Activated CD4-positive, alpha-beta memory T cell treated with anti-CD3 and anti-CD28 coated beads for 36 hours (primary cell): ENCODE data around the gene TMEM52. TPM values are rescaled to one million over a fixed set of nuclear protein-coding genes. Genes with fewer than 3 reads are reported as not detected.

Experiments
- CTCF ChIA-PET: fragments of 350-600 bp; sonication (Branson Sonifier 250); formaldehyde crosslinking; loops from one replicate; lab custom pipeline; 2021; ENCODE audit warnings: antibody characterized with exemption, inconsistent platforms; lab: Charles Lee
- POLR2A ChIA-PET: fragments of 350-600 bp; sonication (Branson Sonifier 250); formaldehyde crosslinking; loops from one replicate; lab custom pipeline; 2021; ENCODE audit warnings: antibody characterized with exemption; lab: Charles Lee
- DNase-seq: peaks from one replicate; pipeline ENCODE4 v3.0.0-alpha.2; 2020
- H3K27ac Mint-ChIP-seq: one replicate; pipeline ENCODE4 v1.8.0; 2021; ENCODE audit warnings: mixed read lengths
- H3K27me3 Mint-ChIP-seq: one replicate; pipeline ENCODE4 v1.8.0; 2021; ENCODE audit warnings: mixed read lengths
- H3K36me3 Mint-ChIP-seq: one replicate; pipeline ENCODE4 v1.8.0; 2021; ENCODE audit warnings: mixed read lengths
- H3K4me1 Mint-ChIP-seq: one replicate; pipeline ENCODE4 v1.8.0; 2021; ENCODE audit warnings: low read depth, mixed read lengths
- H3K4me3 Mint-ChIP-seq: one replicate; pipeline ENCODE4 v1.8.0; 2021; ENCODE audit warnings: mild to moderate bottlenecking, mixed read lengths
- H3K9me3 Mint-ChIP-seq: one replicate; pipeline ENCODE4 v1.8.0; 2021; ENCODE audit warnings: mixed read lengths
- intact Hi-C: fragments of 100-400 bp; cut with micrococcal nuclease; formaldehyde crosslinking; loops from one replicate; pipeline ENCODE4 v1.15.1; 2023
- total RNA-seq, 2 experiments: library from RNA; stranded (reverse); gene quantifications; one replicate each; pipeline ENCODE4 v1.2.3, GENCODE V29; 2021

Gene TMEM52
- total RNA-seq, 2 experiments from 2014 or later = 0.33 to 0.34 TPM

DNA sequence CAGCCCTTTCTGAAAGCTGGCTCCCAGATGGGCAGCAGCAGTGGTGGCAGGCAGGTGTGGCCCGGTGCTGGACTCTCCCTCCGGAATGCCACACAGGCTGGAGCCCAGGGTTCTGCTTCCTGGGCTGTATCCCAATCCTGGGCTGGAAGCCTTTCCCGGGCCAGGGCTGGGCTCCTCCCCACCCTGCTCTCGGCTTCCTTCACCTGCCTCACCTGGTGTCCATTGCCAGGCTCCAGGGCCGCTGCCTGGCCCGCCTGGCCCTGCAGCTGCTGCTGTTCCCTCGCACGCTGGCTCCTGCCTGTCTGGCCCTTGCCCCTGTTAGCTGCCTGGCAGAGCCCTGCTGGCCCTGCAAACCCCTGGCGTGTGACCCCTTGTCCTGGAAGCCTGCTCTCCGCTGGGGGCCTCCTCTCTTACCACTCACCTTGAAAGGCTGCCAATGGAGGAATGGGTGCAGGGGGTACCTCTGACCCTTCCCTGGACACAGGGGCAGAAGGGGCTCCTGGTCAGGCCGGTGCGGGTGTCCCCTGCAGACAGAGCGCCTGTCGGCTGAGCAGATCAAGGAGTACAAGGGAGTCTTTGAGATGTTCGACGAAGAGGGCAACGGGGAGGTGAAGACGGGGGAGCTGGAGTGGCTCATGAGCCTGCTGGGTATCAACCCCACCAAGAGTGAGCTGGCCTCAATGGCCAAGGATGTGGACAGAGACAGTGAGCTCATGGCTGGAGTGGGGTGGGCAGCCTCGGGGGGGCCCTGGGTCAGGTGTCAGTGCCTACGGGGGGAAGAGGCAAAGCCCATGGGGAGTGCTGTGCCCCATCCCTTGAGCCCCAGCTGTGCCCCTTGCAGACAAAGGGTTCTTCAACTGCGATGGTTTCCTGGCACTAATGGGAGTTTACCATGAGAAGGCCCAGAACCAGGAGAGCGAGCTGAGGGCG is 2.9 kb downstream of the TMEM52 start:
- DNase-seq = no peak
- Mint-ChIP-seq H3K9me3 (no peaks in the 10 kb centered on the region), H3K4me3 (no peak overlapping the region), H3K27ac (no peak overlapping the region), H3K27me3 (peaks cover 1% of the 10 kb centered on the region), H3K36me3 (no peaks in the 10 kb centered on the region), H3K4me1 (peaks cover 2% of the 10 kb centered on the region)
- ChIA-PET POLR2A (no interaction called here), CTCF (interaction anchor here (1.1 kb wide), 1 partner anchor 129 kb away, joined by 3 read pairs; no protein-coding TSS in a partner anchor)
- intact Hi-C loops = loop anchor here (10.0 kb wide), 2 partner anchors 379 to 499 kb away; partner anchors contain the start of gene PEX10

DNA sequence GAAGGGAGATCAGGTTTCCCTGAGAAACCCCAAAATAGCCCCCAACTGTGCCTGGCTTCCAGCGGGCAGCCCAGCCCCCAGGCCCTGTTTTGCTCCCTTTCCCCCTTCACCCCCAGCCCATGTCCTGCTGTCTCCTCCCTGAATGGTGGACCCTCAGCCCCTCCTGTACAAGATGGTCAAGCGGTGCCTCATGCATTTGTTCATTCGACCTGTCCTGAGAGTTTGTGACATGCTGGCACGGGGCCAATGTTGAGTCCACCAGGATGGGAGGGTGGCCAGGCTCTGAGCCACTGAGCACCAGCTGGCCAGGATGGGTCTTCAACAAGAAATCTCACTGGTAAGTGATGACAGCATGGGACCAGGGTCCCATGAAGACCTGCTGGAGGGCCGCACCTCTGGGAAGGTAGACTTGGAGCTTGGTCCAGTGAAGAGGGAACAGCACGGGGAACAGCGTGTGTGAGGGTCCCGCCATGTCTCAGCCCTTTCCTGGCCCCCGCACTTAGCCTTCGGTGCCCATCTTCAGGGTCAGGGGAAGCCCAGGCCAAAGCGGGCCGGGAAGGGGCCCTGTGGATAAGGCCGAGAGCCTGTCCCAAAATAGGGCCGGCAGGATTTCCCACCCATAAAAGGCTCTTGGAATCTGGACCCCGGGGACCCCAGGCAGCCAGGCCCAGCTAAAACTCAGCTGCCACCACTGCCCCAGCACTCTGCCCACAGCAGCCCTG is 3.9 kb downstream of the TMEM52 start, which contains the start of gene CALML6:
Gene CALML6 (plus strand): TSS at position 290 of the 722 bp plus-strand sequence. CDS start 21 bp downstream, at position 311.
- H3K36me3 Mint-ChIP-seq = no peaks in the 10 kb centered on the region
- no peak within 1 kb of the TSS for H3K27ac Mint-ChIP-seq
- H3K4me3 Mint-ChIP-seq = no peak within 1 kb of the TSS
- H3K9me3 Mint-ChIP-seq = no peaks in the 10 kb centered on the region
- no peak for DNase-seq
- H3K4me1 Mint-ChIP-seq = peaks cover 4% of the 10 kb centered on the region
- intact Hi-C loops = loop anchor here (10.0 kb wide), 2 partner anchors 380 to 500 kb away; partner anchors contain the start of gene PEX10
- ChIA-PET POLR2A (no interaction called here), CTCF (no interaction called here)
- peaks cover 1% of the 10 kb centered on the region for H3K27me3 Mint-ChIP-seq

DNA sequence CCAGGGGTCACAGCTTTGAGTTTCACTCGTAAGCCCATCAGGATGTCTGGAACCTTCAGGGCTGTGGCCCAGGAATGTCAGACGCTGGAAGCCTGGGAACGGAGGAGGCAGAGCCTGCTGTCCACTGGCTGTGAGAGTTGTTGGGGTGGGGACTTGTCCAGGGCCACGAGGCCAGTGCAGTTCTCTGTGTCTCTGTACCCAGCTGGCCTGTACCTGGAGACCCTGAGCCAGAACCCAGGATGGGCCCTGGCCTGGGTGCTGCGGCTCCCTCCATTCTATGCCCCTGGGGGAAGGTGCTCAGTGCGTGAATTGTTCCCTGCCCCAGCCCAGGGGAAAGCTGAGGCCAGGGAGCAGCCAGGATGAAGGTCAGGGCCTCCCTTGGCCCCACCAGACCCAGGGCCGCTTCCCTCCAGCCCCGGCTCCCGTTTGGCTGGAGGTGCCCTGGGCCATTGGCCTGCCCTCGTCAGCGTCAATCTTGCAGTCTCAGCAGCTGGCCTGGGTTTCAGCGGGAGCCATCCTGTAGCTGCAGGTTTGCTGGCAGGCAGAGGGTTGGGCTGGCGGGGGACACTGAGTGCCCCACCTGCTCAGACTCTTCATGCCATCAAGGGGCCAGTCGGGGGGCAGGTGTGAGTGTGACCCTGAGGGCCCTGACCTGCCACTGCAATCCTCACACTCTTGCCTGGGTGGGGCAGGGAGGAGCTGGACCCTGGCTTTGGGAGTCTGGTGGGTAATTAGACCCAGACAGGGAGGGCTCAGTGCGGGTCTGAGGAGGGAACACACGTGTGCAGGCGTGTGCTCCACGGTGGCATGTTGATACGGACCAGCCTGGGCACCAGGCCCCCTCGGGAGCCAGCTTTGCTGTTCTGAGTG is 4.7 kb downstream of the TMEM52 start:
- intact Hi-C loops = loop anchor here (10.0 kb wide), 2 partner anchors 380 to 500 kb away; partner anchors contain the start of gene PEX10
- DNase-seq = no peak
- no peak overlapping the region for H3K27ac Mint-ChIP-seq
- ChIA-PET POLR2A (no interaction called here), CTCF (no interaction called here)
- no peaks in the 10 kb centered on the region for H3K36me3 Mint-ChIP-seq
- peaks cover 1% of the 10 kb centered on the region for H3K27me3 Mint-ChIP-seq
- H3K4me3 Mint-ChIP-seq = no peak overlapping the region
- peaks cover 6% of the 10 kb centered on the region for H3K4me1 Mint-ChIP-seq
- no peaks in the 10 kb centered on the region for H3K9me3 Mint-ChIP-seq

DNA sequence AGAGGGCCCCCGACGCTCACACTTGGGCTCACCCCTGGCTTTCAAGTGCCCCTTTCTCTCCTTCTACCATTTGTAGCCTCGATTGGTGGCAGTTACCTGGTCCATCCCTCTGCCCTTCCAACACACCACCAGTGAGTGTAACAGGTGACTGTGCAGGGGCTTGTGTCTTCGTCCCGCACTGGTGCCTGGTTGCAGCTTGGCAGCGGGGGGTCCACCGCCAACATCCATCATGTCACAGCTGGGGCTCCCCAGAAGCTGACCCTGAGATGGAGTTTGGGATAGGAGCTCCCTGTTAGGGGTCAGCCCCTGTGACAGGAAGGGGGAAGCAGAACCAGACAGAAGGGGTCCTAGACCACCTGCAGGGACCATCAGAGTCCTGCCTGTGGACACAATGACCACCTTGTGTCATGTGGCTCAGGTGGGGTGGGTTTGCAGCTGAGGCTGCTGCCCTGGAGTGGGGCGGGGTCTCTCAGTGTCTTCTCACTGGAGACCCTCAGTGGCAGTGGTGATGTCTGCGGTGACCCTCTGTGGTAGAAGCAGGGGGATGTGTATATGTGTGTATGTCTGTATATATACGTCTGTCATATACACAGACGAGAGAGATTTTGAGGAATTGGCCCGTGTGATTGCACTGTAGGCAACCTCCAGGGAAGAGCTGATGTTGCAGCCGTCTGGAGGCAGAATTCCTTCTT is 7.6 kb downstream of the TMEM52 start:
- no peak overlapping the region for H3K27ac Mint-ChIP-seq
- DNase-seq = no peak
- no peak overlapping the region for H3K4me3 Mint-ChIP-seq
- H3K4me1 Mint-ChIP-seq = peaks cover 6% of the 10 kb centered on the region
- no peaks in the 10 kb centered on the region for H3K36me3 Mint-ChIP-seq
- POLR2A ChIA-PET = no interaction called here
- peaks cover 1% of the 10 kb centered on the region for H3K27me3 Mint-ChIP-seq
- H3K9me3 Mint-ChIP-seq = no peaks in the 10 kb centered on the region
- CTCF ChIA-PET = no interaction called here
- intact Hi-C loops = loop anchor here (10.0 kb wide), 2 partner anchors 383 to 503 kb away; partner anchors contain the start of gene PEX10

DNA sequence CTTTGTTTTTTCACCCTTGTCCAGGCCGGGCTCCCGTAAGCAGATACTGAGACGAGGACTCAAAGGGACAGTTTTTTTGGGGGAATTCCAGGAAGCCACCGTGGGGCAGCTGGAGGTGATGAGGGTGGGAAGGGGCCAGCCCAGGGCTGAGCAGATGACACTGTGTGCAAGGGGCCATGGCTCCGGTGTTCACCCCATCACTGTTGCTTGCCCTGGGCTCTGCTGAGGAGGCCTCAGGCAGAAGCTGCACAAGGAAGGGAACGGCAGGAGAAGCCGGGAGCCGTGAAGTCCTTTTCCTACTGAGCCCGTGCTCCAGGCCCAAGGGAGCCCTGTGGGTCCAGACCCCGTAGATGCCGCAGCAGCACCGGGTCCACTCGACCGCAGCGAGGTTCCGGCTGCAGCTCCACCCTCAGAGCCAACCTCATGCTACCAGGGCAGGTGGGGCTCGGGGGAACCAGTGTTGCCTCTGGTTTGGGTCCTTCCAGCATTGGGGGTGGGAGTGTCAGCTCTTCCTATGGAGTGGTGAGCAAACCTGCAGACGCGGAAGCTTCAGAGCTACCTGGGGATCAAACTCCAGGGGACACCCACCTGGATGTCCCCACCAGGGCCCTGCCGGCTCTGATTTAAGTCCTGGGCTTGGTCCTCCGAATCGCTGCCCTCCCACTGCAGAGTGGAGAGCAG is 8.3 kb downstream of the TMEM52 start:
- CTCF ChIA-PET = no interaction called here
- Mint-ChIP-seq H3K9me3 (no peaks in the 10 kb centered on the region), H3K36me3 (no peaks in the 10 kb centered on the region), H3K4me1 (peaks cover 10% of the 10 kb centered on the region), H3K27me3 (peaks cover 1% of the 10 kb centered on the region), H3K27ac (no peak overlapping the region), H3K4me3 (no peak overlapping the region)
- DNase-seq = no peak
- intact Hi-C loops = loop anchor here (10.0 kb wide), 2 partner anchors 384 to 504 kb away; partner anchors contain the start of gene PEX10
- POLR2A ChIA-PET = no interaction called here

DNA sequence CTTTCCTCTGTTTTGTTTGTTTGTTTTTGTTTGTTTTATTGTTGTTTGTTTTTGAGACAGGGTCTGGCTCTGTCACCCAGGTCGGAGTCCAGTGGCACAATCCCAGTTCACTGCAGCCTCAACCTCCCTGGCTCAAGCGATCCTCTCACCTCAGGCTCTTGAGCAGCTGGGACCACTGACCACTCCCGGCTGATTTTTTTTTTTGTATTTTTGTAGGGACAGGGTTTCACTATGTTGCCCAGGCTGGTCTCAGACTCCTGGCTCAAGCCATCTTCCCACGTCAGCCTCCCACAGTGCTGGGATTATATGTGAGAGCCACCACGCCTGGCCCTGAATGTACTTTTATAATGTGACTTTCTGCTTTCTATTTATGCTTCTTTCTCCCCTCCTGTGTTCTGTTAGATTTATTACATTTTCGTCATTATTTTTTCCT is 9.0 kb downstream of the TMEM52 start:
- no peak for DNase-seq
- H3K9me3 Mint-ChIP-seq = no peaks in the 10 kb centered on the region
- H3K4me1 Mint-ChIP-seq = peaks cover 10% of the 10 kb centered on the region
- POLR2A ChIA-PET = interaction anchor here (0.8 to 2.0 kb wide), 4 partner anchors 86 to 134 kb away, joined by 3 to 6 read pairs (median 4); no protein-coding TSS in a partner anchor
- peak overlapping the region; percentile 58 for H3K27ac Mint-ChIP-seq
- H3K4me3 Mint-ChIP-seq = peak overlapping the region; percentile 78
- no peaks in the 10 kb centered on the region for H3K36me3 Mint-ChIP-seq
- CTCF ChIA-PET = interaction anchor here (0.6 to 2.4 kb wide), 5 partner anchors 85 to 137 kb away, joined by 3 to 24 read pairs (median 4); no protein-coding TSS in a partner anchor
- intact Hi-C loops = loop anchor here (10.0 kb wide), 2 partner anchors 385 to 505 kb away; partner anchors contain the start of gene PEX10
- H3K27me3 Mint-ChIP-seq = peaks cover under 1% of the 10 kb centered on the region

DNA sequence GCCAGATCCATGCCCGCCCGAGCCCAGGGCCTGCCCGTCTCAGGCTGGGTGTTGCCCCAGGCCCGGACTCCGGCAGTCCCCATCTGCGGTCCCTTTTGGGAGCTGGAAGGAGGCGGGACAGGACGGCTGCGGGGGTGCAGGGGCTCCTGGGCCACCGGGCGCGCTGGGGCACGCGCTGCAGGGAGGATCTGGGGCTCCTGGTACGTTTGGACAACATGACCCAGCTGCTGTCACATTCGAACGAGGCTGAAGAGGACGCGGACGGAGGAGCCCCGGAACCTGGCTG is 10.6 kb downstream of the TMEM52 start:
- Mint-ChIP-seq H3K9me3 (no peaks in the 10 kb centered on the region), H3K27me3 (no peaks in the 10 kb centered on the region), H3K27ac (peak overlapping the region; percentile 23), H3K4me1 (peaks cover 10% of the 10 kb centered on the region), H3K36me3 (no peaks in the 10 kb centered on the region), H3K4me3 (peak overlapping the region; percentile 65)
- intact Hi-C loops = loop anchor here (2.0 kb wide), 2 partner anchors 18 to 130 kb away; partner anchors contain the start of genes GNB1 and NADK
- ChIA-PET POLR2A (interaction anchor here (1.0 to 2.0 kb wide), 6 partner anchors 11 to 184 kb away, joined by 3 to 6 read pairs (median 5); partner anchors contain the start of gene CDK11A), CTCF (interaction anchor here (0.6 to 4.3 kb wide), 22 partner anchors 9 to 446 kb away, joined by 3 to 39 read pairs (median 5); partner anchors contain the start of gene CDK11A)
- DNase-seq = no peak

DNA sequence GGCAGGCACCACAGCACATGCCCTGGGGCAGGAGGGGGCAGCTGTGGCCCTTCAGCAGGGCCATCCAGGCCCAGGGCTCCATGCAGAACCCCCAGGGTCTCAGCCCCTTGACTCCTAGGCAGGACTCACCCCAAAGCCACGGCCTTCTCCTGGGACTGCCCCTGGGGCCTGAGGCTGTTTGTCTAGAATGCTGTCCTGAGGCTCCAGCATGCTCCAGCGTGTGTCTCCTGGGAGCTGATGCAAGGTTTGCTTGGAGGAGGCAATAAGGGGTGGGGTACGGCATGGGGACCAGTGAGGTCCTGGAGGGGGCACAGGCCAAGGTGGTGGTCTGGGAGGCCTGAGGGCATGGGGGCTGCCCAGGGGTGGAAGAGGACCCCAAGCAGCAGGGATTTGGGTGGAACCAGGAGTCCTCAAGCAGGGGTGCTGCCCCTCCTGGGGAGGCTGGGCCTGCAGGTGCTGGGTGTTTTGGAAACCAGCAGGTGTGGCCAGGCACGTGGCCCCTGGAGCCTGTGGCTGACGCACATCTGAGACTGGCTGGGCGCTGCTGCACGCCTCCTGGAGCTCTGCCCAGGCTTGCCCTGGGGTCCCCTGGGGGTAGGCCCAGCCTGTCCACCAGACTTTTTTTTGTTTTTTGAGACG is 11.9 kb downstream of the TMEM52 start:
- Mint-ChIP-seq H3K36me3 (no peaks in the 10 kb centered on the region), H3K9me3 (no peaks in the 10 kb centered on the region), H3K4me1 (peaks cover 10% of the 10 kb centered on the region), H3K27me3 (no peaks in the 10 kb centered on the region), H3K27ac (no peak overlapping the region), H3K4me3 (no peak overlapping the region)
- intact Hi-C loops = no loop called here
- DNase-seq = no peak
- POLR2A ChIA-PET = interaction anchor here (1.1 kb wide), 1 partner anchor 99 kb away, joined by 3 read pairs; no protein-coding TSS in a partner anchor
- CTCF ChIA-PET = interaction anchor here (0.6 to 4.3 kb wide), 6 partner anchors 9 to 573 kb away, joined by 3 to 39 read pairs (median 10); partner anchors contain the start of gene NADK

DNA sequence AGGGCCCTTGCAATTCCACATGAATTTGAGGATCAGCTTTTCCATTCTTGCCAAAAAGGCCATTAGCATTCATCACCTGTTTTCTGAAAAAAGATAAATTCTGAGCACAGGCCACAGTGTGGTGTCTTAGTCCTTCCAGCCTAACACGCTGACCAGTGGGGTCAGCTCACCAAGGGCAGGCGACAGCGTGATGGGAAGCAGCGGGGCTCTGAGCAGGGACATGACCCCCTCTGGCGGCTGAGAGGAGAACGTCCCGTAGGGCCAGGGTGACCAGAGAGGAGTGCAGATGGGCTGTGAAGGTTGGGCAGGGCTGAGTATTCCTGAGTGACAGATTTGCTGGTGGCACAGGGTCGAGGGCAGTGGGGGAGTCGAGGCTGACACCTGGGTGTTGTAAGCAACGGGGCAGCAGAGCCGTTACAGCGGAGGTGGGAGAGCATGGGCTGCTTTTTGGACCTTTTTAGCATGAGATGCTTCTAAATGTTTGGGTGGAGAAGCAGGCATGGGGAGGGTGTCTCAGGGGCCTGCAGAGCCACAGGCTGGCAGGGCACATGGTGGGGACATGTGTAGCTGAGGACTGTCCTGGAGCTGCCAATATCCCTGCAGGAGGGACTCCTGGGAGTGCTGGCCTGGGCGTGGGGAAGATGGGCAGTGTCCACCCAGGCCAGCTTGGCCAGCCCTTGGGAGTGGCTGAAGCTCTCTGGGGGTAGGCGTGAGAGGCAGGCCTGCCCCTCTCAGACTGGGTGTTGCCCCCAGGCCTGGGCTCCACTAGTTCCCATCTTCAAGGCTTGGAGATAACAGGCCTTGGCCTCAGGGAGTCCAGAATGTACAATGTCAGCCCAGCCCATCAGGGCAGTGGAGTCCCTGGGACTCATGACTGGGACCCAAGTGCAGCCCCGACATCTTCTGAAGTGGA is 12.6 kb downstream of the TMEM52 start:
- H3K27me3 Mint-ChIP-seq = no peaks in the 10 kb centered on the region
- peak overlapping the region; percentile 42 for H3K27ac Mint-ChIP-seq
- intact Hi-C loops = no loop called here
- POLR2A ChIA-PET = interaction anchor here (1.0 to 1.1 kb wide), 2 partner anchors 99 to 128 kb away, joined by 3 to 5 read pairs; no protein-coding TSS in a partner anchor
- CTCF ChIA-PET = interaction anchor here (0.6 to 4.3 kb wide), 40 partner anchors 8 to 291 kb away, joined by 3 to 39 read pairs (median 5); partner anchors contain the start of genes CDK11A, MIB2 and NADK
- H3K4me3 Mint-ChIP-seq = peak overlapping the region; percentile 24
- H3K4me1 Mint-ChIP-seq = peaks cover 10% of the 10 kb centered on the region
- no peaks in the 10 kb centered on the region for H3K9me3 Mint-ChIP-seq
- no peaks in the 10 kb centered on the region for H3K36me3 Mint-ChIP-seq
- peak; percentile 82 for DNase-seq
